ENCODE results near the gene MACROD2.

Gene MACROD2

GRCh38 chr20:14698605-14699373 is 703.5 kb downstream of the MACROD2 start:
- no peak for TF ChIP-seq CTCF (conservative IDR thresholded peaks at IDR 0.05; ENCODE audit: low read depth, low read length)
- no peak for DNase-seq (ENCODE audit: low read depth)
- H3K4me3 ChIP-seq (ENCODE audit: low read length), result no peak overlapping the region

- no peak for TF ChIP-seq CTCF (conservative IDR thresholded peaks at IDR 0.05; ENCODE audit: low read depth, low read length)
- H3K4me3 ChIP-seq (ENCODE audit: low read length), result no peak overlapping the region
- peak; percentile 40 for DNase-seq (ENCODE audit: low read depth)
Observed at GRCh38 chr20:14700639-14700960, 705.3 kb downstream of the MACROD2 start.

- no peak for TF ChIP-seq CTCF (conservative IDR thresholded peaks at IDR 0.05; ENCODE audit: low read depth, low read length)
- no peak for DNase-seq (ENCODE audit: low read depth)
- no peak overlapping the region for H3K4me3 ChIP-seq (ENCODE audit: low read length)
Observed at GRCh38 chr20:14701326-14701725, 706.0 kb downstream of the MACROD2 start.

GRCh38 chr20:14706555-14706954 is 711.2 kb downstream of the MACROD2 start:
- no peak for TF ChIP-seq CTCF (conservative IDR thresholded peaks at IDR 0.05; ENCODE audit: low read depth, low read length)
- H3K4me3 ChIP-seq (ENCODE audit: low read length), result no peak overlapping the region
- DNase-seq (ENCODE audit: low read depth), result no peak

- no peak for TF ChIP-seq CTCF (conservative IDR thresholded peaks at IDR 0.05; ENCODE audit: low read depth, low read length)
- DNase-seq (ENCODE audit: low read depth), result no peak
- no peak overlapping the region for H3K4me3 ChIP-seq (ENCODE audit: low read length)
Observed at GRCh38 chr20:14707026-14707680, 711.8 kb downstream of the MACROD2 start.

GRCh38 chr20:14707865-14708596 is 712.7 kb downstream of the MACROD2 start:
- H3K4me3 ChIP-seq (ENCODE audit: low read length), result no peak overlapping the region
- no peak for TF ChIP-seq CTCF (conservative IDR thresholded peaks at IDR 0.05; ENCODE audit: low read depth, low read length)
- DNase-seq (ENCODE audit: low read depth), result no peak

All from retinal pigment epithelial cell (primary cell).